Measurements from ENCODE around the gene SART1.
"Not testable (repeated sequence)": the region's sequence is repeated elsewhere in the genome, so short reads cannot be mapped to it uniquely, and the experiment has no call there.

Gene SART1

DNA sequence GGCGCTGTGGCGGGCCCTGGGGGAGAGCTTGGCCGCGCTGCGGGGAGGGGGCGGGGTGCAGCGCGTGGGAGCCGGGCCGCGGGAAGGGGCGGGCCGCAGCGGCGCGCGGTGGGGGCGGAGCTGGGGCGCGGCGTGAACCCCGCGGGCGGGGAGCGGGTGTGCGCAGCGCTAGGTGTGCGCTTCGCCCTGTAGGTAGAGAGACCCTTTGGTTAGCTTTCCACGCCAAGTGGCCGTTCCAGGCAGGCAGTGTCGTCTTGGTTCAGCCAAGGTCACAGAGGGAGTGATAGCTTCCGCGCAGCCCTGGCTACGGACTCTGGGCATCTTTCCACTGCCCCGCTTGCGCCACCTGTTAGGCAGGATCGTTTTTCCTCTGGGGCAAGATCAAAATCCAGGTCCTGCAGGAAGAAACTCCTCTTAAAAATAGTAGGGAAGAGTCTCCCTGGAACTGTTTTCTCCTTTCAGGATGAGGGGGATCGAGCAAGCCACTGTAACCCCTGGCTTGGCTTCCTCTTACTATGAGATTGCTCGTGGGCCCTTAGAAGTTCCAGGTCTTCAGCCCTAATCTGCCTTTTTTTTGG is 41.2 kb downstream of the SART1 start:
- DNase-seq: no peak

DNA sequence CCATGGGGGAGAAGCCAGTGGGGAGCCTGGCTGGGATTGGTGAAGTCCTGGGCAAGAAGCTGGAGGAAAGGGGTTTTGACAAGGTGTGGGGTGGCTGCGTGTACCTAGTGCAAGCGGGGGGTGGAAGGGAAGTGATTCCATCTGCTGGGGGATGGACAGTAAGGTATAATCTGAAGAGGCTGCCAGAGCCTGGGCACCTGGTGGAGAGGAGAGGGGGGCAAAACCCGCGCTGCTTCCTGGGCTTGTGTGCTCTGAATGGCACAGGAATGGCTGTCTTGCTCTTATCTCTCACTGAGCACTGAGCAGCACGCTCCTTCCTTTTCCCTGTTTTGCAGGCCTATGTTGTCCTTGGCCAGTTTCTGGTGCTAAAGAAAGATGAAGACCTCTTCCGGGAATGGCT is 41.8 kb downstream of the SART1 start:
- DNase-seq: no peak

DNA sequence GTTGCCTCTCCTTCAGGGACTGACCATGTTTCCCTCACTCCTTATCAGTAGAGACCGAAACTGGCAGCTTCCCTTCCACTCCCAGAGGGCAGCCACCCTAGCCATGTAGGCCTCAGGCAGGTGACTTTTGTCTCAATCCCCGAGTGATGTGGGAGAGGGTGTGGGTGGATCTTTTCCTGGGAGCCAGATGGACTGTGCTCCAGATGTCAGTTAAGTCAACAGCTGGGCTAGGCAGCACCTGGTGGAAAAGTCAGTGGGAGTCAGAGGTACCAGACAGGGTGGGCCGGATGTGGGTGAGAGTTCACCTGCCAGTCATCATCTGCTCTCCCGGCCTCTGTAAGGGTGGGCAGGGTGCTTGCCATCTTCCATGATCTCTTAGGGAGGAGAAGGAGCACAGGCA is 42.7 kb downstream of the SART1 start:
- DNase-seq: no peak

DNA sequence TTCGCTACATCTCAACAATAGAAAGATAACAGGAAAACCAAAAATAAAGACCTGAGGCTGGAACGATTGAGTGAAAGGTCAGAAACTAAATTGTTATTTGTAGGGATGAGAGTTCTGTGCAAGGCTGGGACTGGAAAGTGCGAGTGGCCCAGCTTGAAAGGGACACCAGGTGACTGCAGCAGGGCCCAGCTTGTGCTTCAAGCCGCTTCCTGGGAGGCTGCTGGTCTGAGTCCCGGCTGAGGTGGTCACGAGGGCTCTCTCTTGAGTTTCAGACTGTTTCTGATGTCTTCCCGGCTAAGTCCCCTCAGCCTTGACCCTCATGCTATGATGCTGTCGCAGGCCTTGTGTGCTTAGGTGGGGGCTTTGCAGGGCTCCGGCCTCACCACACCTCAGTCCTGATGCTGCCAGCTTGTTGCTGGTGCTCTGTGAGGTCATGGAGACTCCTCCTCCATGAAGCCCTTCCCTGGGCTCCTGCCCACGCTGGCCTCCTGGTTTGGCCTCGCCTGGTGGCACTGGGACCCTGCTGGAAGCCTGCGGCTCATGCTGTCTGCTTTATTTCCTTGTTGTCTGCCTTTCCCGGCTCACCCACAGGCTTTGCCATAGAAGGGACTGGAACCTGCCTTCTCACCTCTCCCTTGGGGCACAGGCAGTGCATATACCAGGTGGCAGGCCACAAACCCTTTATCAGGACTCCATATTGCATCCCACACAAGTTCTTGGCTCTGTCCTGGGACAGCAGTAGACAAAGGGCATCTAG is 44.8 kb downstream of the SART1 start:
- DNase-seq: no peak

DNA sequence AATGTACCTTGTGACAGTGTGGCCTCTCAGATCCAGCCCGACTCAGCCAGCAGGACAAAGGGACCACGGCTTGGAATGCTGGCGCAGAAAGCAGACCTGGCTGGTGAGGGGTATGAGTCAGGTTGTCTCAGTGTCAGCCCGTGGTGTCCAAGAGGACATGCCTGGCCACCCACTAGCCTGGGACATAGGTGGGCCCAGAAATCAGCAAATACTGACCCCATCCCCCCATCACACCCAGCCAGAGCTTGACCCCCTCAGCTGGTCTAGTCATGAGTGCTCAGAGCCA is 45.3 kb downstream of the SART1 start:
- DNase-seq: no peak

DNA sequence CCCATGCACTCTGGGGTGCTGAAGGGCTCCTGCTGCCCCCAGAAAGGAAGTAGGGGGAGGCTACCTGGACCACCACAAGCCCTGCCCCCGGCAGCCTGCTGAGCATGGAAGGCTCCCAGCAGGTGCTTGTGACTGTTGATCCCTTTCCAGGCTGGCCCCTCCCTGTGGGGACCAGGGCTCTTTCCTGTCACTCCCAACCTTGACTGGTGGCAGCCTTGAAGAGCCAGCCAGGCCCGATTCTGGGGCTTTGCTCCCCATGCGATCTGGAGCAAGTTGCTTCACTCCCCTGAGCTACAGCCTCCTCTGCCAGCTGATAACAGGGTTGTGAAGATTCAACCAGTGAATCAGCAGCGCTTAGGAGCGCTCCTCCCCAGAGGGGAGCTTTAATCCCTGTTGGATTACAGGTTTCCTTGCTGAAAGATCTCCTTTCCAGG is 45.7 kb downstream of the SART1 start:
- no peak for DNase-seq

DNA sequence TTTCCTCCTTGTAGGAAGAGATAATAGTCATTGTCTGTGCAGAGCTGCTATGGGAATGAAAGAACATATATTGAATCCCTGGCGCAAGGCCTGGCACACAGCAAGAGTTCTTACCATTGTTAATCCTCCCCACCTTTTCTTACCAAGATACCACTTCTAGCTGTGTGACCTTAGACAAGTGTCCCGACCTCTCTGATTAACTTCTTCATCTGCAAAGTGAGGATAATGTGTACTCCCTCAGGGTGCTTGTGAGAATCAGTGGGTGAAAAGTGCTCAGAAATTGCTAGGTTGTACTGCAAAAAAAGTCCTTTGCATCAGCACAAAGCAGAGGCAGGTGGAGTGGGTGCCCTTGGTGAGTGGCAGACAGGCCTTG is 46.5 kb downstream of the SART1 start:
- DNase-seq: no peak

DNA sequence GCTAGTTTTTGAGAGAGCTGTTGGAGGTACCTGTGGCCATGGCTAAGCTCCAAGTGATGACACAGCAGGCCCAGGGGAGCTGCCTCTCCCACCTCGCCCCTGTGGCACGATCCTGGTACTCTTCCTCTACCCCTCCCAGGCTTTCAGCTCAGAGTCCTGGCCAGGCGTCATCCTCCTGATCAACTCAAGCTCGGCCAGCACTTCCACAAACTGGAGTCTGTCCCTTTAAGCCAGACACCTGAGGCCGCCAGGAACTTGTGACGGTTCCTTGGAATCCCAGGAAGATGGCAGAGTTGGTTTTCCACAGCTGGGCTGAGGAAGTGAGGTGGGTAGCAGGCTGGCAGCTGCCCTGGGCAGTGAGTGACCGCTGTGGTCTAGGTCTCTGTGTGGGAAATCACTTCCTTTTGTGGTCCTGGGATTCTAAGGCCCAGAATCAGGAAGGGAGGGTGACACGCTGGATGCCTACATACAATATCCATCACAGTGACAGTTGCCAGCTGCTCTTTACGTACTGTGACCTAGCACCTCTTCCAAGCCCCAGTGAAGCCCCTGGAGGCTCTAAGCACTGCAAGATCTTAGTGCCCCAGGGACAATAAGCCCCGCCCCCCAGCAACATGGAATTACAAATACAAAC is 47.1 kb downstream of the SART1 start:
- no peak for DNase-seq

DNA sequence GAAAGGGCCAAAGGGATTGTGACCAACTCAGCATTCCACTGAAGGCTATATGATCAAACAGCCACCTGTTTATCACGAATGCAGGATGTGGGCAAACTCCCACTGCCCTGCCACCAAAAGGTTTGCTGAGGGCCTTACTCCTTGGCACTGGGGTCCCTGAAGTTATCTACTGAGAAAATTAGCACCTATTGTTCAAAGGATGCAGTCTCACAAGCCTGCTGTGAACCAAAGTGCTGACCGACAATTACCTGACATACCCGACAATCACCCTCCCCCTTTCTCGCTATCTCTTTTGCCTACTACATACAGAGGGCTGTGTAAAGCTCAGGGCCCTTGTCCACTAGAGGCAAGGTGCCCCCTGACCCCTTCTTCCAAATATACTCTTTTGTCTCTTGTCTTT is 48.5 kb downstream of the SART1 start:
- DNase-seq: not testable (repeated sequence)

DNA sequence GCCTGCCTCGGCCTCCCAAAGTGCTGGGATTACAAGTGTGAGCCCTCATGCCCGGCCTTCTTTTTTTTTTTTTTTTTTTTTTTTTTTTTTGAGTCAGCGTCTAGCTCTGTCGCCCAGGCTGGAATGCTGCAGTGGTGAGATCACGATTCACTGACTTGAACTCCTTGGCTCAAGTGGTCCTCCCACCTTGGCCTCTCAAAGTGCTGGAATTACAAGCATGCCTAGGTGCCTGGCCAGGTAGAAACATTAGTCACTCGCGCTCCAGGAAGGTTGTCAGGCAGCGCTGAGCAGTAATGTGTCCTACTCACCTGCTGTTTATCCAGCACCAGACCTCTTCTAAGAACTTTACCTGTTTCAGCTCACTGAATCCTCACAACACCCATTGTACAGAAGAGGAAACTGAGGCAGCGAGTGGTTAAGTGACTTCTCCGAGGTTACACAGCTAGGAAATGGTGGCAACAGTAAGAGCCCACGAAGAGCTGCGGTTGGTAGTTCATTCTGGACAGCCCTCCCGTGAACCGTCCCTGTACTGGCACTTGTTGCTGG is 49.8 kb downstream of the SART1 start:
- DNase-seq: no peak

DNA sequence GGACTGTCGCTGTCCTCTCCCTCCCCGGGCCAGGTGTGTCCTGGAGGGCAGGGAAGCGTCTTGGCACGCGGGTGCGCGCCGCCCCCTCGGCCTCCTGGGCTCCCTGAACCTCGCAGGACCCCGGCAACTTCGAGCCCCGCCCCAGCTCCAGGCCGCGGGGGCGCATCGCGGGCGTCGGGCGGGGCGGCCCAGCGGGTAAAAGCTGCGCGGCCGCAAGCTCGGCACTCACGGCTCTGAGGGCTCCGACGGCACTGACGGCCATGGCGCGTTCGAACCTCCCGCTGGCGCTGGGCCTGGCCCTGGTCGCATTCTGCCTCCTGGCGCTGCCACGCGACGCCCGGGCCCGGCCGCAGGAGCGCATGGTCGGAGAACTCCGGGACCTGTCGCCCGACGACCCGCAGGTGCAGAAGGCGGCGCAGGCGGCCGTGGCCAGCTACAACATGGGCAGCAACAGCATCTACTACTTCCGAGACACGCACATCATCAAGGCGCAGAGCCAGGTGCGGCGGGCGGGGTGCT is 50.3 kb downstream of the SART1 start, which contains the start of gene CST6:
CST6 (plus strand) TSS at position 224 of the 519 bp plus-strand sequence; CDS start at position 261, 37 bp downstream.
- DNase-seq: no peak

DNA sequence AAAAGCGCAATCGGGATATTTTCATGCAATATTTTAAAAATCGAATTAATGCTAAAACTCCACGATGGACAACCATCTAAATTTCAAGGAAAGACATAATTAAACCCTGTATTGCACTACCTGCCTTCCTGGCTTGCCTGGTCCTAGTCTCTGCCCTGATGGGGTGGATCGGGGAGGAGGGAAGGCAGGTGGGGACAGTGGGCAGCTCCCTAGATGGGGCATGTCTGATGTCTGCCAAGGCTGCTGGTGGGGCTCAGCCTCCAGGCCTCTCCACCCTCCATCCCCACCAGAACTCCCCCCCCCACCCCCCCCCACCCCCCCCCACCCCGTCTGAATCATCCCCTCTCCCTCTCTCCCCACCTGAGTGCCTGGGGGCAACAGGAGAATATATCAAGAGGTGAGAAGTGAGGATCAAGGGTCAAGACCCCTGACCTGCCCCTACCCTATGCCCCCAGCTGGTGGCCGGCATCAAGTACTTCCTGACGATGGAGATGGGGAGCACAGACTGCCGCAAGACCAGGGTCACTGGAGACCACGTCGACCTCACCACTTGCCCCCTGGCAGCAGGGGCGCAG is 50.9 kb downstream of the SART1 start:
- no peak for DNase-seq

DNA sequence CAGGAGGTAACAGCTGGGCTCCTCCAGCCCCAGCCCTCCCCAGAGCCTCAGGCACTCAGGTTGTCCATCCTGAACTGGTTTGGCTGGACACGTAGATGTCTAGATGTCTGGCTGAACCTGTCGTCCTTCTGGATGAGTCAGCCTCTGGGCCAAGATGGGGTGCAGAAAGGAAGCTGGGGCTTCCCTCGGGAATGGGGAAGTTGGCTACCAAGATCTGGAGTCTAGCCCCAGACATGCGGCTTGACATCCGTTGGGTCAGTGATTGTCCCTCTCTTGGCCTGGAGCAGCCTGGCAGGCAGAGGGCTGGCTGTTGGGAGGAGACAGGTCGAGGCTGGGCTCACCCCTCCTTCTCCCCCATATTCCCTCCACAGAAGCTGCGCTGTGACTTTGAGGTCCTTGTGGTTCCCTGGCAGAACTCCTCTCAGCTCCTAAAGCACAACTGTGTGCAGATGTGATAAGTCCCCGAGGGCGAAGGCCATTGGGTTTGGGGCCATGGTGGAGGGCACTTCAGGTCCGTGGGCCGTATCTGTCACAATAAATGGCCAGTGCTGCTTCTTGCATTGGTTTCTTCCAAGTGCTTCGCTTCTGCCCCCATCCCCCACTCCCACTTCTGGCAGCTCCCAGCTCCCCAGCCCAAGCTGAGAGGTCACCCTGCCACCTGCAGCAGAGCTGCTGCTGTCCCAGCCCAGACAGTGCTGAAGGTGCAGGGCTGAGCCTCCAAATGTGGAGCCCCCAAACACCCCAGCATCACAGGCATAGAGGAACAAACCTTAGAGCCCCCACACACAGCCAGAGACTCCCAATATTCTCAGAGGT is 51.6 kb downstream of the SART1 start:
- DNase-seq: no peak

DNA sequence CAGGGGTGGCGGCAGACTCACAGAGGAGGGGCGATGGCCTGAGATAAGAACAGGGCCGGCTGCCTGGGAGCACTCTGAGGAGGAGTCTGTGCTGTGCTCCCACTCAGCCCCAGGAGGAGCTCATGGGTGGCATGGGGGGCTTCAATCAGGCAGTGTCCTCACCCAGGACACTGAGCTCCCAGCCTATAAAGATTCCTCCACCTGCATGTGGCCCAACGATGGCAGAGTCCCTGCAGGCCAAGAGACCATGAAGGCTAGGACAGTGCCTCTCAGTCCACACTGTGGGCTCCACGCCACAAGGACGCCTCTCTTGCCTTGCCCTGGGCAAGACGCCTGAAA is 52.2 kb downstream of the SART1 start:
- no peak for DNase-seq

DNA sequence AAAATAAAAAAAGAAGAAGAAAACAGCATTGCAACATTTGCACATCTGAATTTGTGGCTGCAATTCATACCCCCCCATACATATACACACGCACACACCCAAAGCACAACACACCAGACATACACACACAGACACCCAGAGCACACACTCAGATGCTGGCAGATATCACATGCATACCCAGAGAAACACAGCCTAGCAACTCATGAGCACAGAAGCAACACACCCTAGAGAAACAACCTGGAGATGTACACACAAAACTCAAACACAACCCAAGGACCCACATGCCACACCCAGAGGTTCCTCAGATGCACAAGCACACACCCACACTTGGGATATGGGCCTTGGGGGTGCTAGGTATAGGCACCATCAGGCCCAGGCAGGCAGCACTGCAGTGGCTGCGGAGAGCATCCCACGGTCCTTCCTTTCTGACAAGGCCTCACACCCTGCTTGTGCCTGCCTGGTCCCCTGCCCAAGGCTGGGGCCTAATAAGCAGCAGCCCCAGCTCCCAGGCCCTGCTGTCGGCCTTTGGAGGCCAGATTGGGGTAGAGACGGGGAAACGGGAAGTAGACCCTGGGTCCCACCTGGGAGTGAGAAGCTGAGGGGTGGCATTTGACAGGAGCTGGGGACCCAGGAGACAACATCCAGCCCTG is 53.4 kb downstream of the SART1 start:
- no peak for DNase-seq

DNA sequence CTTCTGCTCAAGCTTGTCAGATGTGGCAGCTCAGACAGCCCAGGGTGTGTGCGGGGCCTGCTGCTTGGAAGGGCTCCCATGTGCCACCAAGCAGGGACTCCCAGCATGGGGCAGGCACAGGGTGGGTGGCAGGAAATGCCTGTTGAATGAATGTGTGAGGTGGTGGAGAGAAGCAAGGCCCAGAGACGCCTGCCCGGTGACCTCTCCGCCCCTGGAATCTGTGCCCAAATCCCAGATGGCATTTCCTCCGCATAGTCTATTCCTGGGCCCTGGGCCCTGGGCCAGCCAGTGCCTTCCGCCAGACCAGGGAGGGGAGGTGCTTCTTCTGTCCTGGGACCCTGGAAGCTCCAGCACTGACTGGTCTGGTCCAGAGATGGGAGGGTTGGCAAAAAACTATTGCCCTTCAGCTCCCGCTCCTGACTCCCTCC is 53.9 kb downstream of the SART1 start:
- no peak for DNase-seq

DNA sequence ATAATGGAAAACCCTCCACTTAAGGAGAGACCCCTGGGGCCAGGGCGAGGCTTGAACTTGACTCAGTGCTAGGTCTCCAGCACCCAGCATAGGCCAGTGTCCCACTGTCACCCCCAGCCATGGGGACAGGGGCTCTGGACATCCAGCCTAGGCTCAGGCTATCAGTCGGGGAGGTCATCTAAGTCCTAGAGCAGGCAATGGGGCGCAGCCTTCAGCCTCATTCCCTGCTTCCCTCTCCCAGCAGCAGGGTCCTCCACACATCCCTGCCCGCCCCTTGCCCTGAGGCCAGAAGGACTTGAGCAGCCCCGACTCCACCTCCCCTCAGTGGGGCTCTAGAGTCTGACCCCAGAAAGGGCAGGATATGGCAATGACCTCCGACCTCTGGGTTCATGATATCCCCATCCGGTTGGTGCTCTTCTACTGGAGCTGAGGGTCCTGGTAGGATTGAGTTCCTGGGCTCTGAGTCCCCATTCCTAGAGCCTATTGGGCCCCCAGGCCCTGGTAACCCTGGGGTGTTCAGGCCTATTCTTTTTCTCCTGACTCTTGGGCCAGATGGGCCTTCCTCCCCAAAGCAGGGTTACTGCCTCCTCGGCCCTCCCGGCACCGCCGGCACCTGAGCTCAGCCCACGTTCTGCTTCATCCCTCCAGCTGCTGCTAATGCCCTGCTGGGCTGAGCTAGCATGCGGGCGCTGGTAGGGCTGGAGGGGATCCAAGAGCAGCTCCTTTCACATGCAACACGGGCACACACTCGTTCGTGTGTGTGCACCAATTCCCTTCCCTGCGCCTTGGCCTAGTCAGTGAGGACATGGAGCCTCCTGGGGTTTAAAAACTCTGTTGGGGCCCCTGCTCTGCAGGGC is 54.6 kb downstream of the SART1 start:
- DNase-seq: no peak

DNA sequence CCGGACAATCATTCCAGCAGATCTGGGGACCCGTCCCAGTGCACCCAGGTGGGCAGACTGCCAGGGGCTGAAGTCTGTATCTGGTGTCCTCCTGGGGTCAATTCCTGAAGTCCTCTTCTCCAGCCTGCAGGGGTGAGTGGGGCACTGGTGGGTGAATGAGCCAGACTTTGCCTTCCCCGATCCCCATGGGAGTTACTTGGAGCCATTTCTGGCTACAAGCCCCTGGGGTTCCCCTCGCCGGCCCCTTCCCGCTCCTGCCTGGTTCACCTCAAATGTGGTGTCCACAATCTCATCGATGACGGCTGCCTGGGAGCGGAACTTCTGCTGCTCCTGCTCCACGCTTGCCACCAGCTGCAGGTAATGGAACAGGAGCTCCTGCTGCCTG is 55.3 kb downstream of the SART1 start:
- no peak for DNase-seq

DNA sequence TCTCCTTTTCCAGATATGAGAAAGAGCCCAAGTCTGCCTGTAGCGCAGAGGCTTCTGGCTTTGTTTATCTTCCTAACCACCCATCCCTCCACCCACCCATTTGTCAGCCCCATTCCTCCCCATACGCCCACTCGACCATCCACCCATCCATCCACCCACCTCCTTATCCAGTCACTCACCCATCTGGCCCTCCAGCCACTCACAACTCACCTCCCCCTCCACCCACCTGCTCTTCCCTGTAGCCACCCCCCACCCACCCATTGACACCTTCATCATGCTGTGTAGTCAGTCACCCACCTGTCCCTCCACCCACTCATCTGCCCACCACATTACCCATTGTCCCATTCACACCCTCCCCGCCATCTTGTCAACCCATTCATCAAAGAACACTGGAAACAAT is 55.8 kb downstream of the SART1 start:
- no peak for DNase-seq

DNA sequence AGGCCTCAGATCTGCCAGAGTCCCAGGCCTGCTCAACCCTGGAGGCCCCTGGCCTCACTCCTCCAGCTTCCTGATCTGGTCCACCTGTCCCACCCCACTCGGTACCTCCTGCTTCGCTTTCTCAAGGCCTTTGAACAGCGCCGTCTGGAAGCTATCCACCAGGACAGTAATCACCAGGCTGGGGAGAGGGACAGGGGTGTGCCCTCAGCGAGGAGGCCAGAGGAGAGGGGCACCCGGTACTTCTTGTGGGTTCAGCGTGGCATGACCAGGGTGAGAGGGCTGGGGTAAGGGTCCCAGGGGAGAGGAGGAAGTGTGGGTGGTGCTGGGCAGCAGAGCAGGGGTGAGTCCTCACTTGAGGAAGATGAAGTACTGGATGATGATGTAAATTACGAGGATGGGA is 58.7 kb downstream of the SART1 start:
- DNase-seq: no peak

DNA sequence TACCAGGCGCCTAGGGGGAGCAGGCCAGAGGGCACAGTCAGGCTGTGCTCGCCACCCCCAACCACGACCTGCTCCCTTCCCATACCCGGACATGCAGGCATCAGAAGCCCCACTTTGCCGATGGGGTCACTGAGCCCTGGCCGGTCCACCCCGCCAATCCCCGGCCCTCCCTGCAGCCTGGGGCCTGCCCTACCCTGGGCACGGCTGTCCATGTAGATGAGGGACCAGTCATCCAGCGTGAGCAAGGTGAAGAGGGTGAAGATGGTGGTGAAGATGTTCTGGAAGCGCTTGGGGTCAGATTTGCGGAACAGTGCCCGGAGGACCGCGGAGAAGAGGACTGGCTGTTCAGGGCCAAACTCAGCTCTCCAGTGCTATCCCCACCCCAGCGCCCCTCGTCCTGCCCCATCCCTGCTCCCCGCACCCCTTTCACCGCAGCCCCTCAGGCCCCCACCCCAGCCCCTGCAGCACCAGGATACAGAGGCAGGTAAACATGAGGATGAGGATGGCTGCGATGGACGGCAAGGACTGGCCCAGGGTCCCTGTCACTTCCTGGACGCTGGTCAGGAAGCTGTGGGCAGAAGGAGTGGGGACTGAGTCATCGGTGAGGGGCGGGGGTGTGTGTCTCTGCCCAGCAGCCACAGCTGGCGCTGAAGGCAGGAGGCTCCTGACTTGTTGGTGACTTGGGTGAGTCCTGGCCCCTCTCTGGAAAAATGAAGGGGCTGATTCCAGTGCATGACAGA is 59.3 kb downstream of the SART1 start:
- peak in 1 of 2 experiments; percentile 36 for DNase-seq
